ENCODE measurements around the gene RPL10. TPM values are rescaled to one million over a fixed set of nuclear protein-coding genes. Genes with fewer than 3 reads are reported as not detected.

The RPL10 gene
- 1,000 to 10,000 TPM; 4,389 to 5,989 (median 4,777) TPM for polyA plus RNA-seq (ENCODE audit: insufficient read depth in 1 of 5, insufficient read length in 5 of 5, low replicate concordance in 1 of 5)
- long read RNA-seq, donor 1, transcript RPL10-207 (7 exons, 657 nt) = minor isoform, 5 of 1,599 reads
- long read RNA-seq, donor 1, transcript RPL10-211 (5 exons, 802 nt) = minor isoform, 48 of 1,599 reads
- long read RNA-seq, donor 1, transcript RPL10-204 (7 exons, 2,318 nt) = minor isoform, 49 of 1,599 reads
- long read RNA-seq, donor 1, transcript RPL10-201 (6 exons, 2,278 nt) = major isoform, 785 of 1,599 reads
- long read RNA-seq, donor 1, partial matches to known transcripts = 694 of 1,599 reads
- long read RNA-seq, donor 1, other reads (novel, unspliced or antisense) = 8 of 1,599 reads
- long read RNA-seq, donor 2, transcript RPL10-207 (7 exons, 657 nt) = minor isoform, 23 of 1,876 reads
- long read RNA-seq, donor 2, transcript RPL10-211 (5 exons, 802 nt) = minor isoform, 20 of 1,876 reads
- long read RNA-seq, donor 2, transcript RPL10-204 (7 exons, 2,318 nt) = minor isoform, 16 of 1,876 reads
- long read RNA-seq, donor 2, transcript RPL10-201 (6 exons, 2,278 nt) = major isoform, 1,273 of 1,876 reads
- long read RNA-seq, donor 2, partial matches to known transcripts = 523 of 1,876 reads
- long read RNA-seq, donor 2, other reads (novel, unspliced or antisense) = 10 of 1,876 reads
- long read RNA-seq, donor 3, transcript RPL10-211 (5 exons, 802 nt) = minor isoform, 30 of 1,750 reads
- long read RNA-seq, donor 3, transcript RPL10-216 (5 exons, 1,369 nt) = minor isoform, 8 of 1,750 reads
- long read RNA-seq, donor 3, transcript RPL10-201 (6 exons, 2,278 nt) = major isoform, 960 of 1,750 reads
- long read RNA-seq, donor 3, transcript RPL10-204 (7 exons, 2,318 nt) = minor isoform, 23 of 1,750 reads
- long read RNA-seq, donor 3, partial matches to known transcripts = 712 of 1,750 reads
- long read RNA-seq, donor 3, other reads (novel, unspliced or antisense) = 7 of 1,750 reads
- long read RNA-seq, donor 4, transcript RPL10-201 (6 exons, 2,278 nt) = major isoform, 852 of 1,519 reads
- long read RNA-seq, donor 4, transcript RPL10-207 (7 exons, 657 nt) = minor isoform, 16 of 1,519 reads
- long read RNA-seq, donor 4, transcript RPL10-204 (7 exons, 2,318 nt) = minor isoform, 18 of 1,519 reads
- long read RNA-seq, donor 4, transcript RPL10-211 (5 exons, 802 nt) = minor isoform, 32 of 1,519 reads
- long read RNA-seq, donor 4, partial matches to known transcripts = 588 of 1,519 reads
- long read RNA-seq, donor 4, other reads (novel, unspliced or antisense) = 5 of 1,519 reads
- long read RNA-seq, donor 5, transcript RPL10-204 (7 exons, 2,318 nt) = minor isoform, 32 of 2,887 reads
- long read RNA-seq, donor 5, transcript RPL10-207 (7 exons, 657 nt) = minor isoform, 31 of 2,887 reads
- long read RNA-seq, donor 5, transcript RPL10-201 (6 exons, 2,278 nt) = major isoform, 1,761 of 2,887 reads
- long read RNA-seq, donor 5, transcript RPL10-211 (5 exons, 802 nt) = minor isoform, 59 of 2,887 reads
- long read RNA-seq, donor 5, partial matches to known transcripts = 928 of 2,887 reads
- long read RNA-seq, donor 5, other reads (novel, unspliced or antisense) = 54 of 2,887 reads
- long read RNA-seq, donor 6, transcript RPL10-201 (6 exons, 2,278 nt) = major isoform, 889 of 1,508 reads
- long read RNA-seq, donor 6, transcript RPL10-204 (7 exons, 2,318 nt) = minor isoform, 44 of 1,508 reads
- long read RNA-seq, donor 6, transcript RPL10-216 (5 exons, 1,369 nt) = minor isoform, 15 of 1,508 reads
- long read RNA-seq, donor 6, transcript RPL10-211 (5 exons, 802 nt) = minor isoform, 46 of 1,508 reads
- long read RNA-seq, donor 6, partial matches to known transcripts = 482 of 1,508 reads
- long read RNA-seq, donor 6, other reads (novel, unspliced or antisense) = 21 of 1,508 reads
- long read RNA-seq, donor 7, transcript RPL10-211 (5 exons, 802 nt) = minor isoform, 22 of 1,448 reads
- long read RNA-seq, donor 7, transcript RPL10-204 (7 exons, 2,318 nt) = minor isoform, 24 of 1,448 reads
- long read RNA-seq, donor 7, transcript RPL10-207 (7 exons, 657 nt) = minor isoform, 18 of 1,448 reads
- long read RNA-seq, donor 7, transcript RPL10-201 (6 exons, 2,278 nt) = major isoform, 936 of 1,448 reads
- long read RNA-seq, donor 7, partial matches to known transcripts = 430 of 1,448 reads
- long read RNA-seq, donor 7, other reads (novel, unspliced or antisense) = 8 of 1,448 reads
- long read RNA-seq, donor 8, transcript RPL10-207 (7 exons, 657 nt) = minor isoform, 7 of 901 reads
- long read RNA-seq, donor 8, transcript RPL10-201 (6 exons, 2,278 nt) = major isoform, 554 of 901 reads
- long read RNA-seq, donor 8, transcript RPL10-204 (7 exons, 2,318 nt) = minor isoform, 17 of 901 reads
- long read RNA-seq, donor 8, transcript RPL10-211 (5 exons, 802 nt) = minor isoform, 24 of 901 reads
- long read RNA-seq, donor 8, partial matches to known transcripts = 287 of 901 reads
- long read RNA-seq, donor 8, other reads (novel, unspliced or antisense) = 7 of 901 reads

DNA sequence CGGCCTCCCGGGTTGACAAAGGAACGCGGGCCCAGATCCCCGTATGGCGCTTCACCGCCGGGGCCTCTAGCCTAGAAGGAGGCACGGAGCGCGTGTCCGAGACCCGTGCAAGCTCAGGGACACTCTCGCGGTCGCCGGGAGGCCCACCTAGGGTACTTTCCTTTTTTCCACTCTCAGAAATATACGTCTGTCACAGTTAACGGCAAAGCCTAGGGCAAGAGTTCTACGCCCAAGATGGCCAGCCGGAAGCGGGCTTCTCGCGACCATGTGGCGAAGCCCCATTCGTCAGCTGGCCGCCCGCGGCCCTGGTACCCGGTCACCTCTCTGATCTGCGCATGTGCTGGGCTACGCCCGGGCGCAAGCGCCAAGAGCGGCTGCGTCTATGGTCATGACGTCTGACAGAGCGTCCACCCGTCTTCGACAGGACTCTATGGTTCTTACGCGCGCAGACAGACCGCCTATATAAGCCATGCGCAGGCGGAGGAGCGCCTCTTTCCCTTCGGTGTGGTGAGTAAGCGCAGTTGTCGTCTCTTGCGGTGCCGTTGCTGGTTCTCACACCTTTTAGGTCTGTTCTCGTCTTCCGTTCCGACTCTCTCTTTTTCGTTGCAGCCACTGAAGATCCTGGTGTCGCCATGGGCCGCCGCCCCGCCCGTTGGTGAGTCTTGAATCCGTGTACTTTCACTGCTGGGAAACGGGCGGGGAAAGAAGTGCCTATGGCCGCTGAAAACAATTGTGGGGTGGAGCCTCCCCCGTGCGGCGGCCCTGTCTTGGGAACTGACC, at the start of gene RPL10:
Gene RPL10 (plus strand): TSS at position 490 of the 780 bp plus-strand sequence. CDS start 143 bp downstream, at position 633.
- peak; percentile 94 to 95 for DNase-seq

DNA sequence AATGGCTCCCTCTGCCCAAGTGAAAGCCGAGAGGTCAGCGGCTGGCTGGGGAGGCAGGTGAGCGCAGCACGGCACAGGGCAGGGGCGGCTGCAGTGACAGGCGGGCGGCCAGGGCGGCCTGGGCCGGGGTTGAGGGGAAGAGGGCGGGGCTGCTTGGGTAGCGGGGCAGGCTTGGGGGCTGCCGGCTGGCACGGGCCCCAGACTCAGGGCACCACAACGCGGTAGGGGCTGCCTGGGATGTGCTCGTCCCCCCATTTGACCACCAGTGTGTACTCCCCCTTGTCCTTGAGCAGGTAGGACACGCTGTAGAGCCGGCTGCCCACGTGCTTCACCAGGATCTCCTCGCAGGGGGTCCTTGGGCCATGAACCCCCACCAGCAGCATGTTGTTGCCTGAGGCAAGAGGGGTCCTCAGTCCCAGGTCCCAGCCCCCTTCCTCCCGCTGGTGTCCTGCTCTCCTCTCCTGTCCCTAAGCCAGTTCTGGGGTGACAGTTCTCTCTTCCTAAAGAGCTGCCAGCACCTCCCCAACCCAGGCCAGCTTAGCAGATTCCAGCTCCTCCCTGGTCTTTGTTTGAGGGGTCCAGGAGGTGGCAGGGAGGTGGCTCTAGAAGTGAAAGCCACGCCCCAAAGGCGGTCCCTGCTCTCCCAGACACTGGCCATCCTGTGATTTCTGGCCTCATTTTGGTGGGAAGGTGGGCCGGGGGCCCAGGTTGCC, 49.4 kb upstream of the RPL10 start:
- DNase-seq = no peak

DNA sequence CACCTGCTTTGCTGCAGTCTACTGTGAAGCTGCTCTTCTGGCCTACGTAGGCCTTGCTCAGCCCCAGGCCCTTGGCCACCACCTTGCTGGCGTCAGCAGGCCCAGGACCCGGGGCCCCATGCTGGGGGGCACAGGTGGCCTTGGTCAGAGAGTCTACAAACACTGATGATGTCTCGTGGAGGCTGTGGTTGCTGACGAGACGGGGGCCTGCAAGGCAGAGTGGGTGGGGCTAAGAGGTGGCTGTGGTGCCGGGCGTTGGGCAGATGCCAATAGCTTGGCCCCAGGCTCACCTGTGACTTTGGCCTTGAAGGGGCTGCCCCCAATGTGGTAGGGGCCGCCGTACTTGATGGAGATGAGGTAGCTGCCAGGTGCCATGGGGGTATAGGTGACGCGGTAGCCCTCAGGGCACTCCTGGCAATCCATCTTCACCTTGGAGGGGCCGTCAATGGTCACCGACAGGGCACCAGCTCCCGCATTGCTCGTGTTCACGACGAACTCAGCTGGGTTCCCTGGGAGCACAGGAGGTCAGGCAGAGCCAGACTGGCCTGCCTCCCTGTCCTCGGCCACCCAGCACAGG, 48.7 kb upstream of the RPL10 start:
- DNase-seq = no peak

DNA sequence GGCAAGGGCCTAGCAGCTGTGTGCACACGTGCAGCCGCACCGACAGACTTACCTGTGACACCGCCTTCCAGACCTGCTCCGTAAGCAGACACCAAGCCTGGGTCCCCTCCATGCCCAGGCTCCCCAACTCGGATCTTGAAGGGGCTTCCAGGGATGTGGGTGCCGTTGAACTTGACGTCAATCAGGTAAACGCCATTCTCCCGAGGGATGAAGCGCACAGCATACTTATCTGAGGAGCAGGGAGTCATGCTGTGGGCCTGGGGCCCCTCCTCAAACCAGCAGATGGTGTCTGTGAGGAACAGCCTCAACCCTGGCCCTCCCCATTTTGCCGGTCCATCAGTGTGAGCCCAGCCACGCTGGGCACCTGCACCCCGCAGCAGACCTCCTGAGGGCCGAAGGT, 48.2 kb upstream of the RPL10 start:
- DNase-seq = no peak

DNA sequence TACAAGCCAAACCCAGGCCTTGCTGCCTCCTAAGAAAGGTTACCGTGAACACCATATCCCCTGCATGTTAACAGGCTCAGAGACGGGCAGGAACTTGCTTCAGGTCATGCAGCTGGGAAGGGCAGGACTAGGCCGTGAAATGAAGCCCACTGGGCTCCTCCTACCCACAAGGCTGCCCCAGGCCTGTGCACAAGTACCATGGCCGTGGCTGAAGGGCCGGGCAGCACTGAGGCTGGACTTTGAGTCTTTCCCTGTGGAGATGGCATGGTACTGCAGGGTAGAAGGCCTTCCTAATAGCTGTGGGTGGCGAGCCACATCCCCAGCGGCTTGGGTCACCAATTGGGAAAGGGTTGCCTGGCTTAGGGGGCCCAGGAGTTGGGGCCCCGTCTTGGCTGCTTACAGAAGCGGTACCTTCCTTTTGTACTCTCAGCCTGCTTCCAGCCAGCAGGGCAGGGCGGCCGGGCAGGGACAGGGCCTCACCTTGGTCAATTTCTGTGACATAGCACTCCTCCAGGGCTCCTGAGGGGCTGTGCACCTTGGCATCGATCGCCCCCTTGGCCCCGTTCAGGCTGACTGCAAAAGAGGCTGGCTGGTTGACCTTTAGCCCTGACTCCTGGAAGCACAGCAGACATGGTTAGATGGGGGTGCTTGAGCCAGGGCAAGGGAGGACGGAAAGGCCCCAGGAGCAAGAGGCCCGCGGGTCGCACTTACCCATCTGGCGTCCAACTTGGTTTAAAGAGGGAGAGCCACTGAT, 47.6 kb upstream of the RPL10 start:
- no peak for DNase-seq

DNA sequence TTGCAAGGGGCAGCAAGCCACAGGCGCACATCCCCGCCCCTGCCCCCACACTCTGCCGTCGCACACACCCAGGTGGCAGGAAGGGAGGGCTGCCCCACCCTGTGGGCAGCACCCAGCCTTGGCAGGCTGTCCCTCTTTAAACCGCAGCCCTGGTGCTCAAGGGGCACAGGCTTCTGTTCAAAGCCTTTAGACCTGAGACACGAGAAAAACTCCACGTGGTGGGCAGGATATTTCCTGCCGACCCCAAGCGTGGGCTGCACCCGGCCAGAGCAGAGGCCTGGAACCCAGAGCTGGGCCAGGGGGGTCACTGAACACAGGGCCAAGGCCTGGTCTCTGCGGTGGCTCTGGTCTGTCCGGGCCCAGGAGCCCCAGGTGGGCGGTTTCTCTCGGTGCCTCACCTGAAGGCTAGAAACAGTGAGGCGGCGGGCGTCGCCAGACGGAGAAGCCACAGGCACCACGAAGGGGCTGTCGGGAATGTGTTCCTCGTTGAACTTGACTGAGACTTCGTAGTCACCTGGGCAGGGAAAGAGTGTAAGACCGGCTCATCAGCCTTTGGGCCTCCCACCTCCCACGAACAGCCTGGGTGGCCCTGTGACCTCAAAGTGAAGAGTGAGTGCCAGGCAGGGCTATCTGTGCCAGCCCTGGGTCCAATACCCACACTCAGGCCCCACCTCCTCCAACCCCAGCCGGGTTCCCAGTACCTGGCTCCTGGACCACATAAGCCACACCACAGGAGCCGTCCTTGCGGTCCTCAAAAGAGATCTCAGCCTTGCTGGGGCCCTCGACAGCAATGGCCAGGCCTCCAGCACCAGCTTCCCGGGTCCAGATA, 46.8 kb upstream of the RPL10 start:
- DNase-seq = no peak

DNA sequence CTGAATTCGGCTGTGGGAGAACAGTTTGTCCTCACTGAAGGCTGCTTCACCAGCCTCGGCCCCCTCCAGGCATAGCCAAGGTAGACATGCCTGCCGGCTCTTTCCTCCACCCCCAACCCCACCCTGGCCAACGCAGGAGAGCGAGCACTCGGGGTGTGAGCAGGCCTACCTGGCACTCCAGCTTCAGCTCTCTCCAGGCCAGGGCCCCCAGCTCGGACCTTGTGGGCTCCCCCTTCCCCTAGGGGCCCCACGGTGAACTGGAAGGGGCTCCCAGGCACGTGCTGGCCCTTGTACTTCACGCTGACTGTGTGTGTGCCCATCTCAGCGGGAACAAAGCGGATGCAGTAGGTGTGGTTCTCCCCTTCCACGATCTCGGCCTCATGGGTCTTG, 46.2 kb upstream of the RPL10 start:
- no peak for DNase-seq

DNA sequence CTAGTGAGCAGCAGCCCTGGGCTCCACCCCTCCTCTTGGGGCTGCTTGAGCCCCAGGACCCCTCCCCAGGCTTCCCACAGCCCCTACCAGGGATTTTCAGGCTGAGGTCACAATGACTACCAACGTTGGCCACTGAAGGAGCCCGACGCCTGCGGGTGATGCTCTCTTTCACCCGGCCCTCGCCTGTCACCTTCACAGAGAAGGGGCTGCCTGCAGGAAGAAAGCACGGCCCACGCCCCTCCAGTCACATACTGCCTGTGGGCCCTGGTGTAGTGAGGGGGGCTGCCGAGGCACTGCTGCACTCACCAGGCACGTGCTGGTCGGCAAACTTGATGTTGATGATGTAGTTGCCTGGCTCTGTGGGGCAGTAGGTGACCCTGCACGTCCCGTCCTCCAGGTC, 45.7 kb upstream of the RPL10 start:
- no peak for DNase-seq

DNA sequence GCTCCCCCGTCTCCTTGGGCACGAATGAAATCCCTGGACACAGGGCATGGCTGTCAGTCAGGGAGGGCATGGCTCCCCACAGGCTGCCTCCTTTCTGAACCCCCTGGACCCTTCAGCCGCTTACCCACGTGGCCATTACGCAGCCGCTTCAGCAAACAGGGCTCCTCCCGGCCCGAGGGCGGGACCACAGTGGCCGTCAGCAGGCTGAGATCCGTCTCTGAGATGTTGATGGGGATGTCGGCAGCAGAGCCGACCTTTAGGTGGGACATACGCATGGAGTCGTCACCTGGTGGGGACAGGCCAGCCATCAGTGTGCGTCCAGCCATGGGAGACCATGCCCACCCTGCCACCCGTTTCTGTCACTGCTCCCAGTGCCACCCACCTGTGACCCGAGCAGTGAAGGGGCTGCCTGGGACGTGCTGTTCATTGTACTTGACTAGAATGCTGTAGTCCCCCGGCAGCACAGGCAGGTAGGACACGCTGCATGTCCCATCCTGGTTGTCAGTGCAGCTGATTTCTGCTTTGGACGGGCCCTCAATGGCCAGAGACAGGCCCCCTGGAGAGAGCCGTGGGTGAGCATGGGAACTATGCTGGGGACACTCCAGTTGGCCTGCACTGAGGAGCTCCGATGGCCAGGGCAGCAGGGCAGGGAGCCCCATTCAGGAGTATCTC, 44.9 kb upstream of the RPL10 start:
- no peak for DNase-seq

DNA sequence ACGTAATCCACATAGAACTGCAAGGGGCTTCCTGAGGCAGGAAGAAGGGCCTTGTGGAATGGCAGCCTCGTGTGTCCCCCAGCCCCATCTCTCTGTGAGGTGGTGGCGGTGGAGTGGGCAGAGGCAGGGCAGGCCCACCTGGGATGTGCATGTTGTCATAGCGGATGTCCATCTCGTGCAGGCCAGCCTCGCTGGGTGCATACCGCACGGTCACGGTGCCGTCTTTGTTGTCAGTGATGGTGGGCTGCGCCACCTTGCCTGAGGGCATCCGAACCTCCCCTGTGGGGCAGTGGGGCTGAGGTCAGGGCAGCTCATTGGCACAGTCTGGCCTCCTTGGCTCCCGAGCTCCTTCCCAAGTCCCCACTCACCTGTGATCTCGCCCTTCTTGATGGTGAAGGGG, 44.2 kb upstream of the RPL10 start:
- no peak for DNase-seq

DNA sequence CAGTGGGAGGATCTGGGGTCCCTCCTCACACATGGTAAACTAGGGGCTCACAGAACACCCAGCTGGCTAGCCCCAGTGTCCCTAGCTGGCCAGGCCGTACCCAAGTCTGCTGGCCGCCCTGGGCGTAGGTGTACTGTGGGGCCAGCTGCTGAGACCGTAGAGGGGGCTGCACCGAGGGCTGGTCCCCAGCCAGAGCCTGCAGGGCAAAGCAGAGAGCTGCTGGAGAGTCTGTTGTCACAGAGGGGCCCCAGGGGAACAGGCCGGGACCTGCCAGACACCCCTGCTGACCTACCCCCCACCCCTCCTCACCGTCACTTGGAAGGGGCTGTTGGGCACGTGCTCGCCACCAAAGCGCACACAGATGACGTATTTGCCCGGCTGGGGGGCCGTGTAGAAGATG, 43.7 kb upstream of the RPL10 start:
- DNase-seq = no peak

DNA sequence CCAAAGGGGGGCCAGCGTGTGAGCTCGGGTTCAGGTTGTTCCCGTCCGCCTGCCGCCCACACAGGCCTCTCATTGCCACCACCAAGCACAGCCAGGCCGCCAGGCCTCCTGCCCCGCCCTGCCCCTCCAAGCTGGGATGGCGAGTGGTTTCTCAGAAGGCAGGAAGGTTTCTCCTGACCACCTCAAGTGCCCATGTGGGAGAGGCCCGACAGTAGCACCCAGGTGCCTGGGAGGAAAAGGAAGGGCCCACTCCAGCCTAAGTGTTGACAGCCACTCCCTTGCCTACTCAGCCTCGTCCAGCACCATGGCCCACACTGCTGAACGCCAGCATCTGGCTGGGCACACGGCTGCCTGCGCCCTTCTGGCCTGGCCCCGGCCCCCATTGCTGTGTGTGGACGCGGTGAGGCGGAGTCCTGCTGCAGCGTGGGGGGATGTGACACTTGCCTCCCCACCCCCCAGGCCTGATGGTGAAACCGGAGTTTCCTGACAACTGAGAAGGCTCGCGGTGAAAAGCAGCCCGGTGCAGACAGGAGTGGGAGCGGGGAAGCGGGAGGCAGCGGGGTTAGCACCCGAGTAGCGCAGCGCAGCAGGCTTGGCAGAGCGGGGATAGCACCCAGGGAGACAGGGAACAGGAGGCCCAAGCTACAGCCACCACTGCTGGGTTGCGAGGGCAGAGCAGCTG, 42.9 kb upstream of the RPL10 start:
- no peak for DNase-seq

DNA sequence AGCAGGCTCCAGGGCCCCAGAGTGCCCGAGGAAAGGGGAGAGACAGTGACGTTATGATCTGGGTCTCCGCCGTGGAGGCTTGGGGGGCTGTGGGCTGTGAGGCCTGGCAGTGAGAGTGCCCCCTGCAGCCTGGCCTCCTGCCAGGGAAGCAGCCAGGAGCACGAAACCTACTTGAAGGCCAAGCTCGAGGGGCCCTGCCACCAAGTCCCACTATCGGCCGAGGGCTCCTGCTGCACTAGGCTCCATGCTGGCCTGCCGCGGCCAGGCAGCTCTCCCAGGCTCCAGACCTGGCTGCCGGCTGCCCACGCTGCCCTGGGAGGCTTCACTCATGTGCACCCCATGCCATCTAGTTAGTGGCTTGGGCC, 42.4 kb upstream of the RPL10 start:
- DNase-seq = no peak

DNA sequence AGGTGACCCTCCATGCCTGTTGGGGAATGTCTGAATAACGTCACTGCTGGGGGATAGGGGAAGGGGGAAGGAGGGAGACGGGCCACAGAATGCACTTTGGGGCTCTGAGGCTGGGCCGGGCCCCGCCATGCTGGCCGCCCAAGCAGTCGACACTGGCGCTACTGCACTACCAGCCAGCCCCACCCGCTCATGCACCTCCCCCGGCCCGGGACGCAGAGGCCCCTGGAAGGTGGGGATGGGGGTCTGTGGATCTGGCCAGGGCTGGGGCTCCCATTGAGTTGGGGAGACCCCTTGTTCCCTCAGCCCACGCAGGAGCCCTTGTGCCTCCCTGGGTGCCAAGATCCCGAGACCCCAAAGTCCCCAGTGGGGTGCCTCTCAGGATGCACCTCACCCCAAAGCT, 41.6 kb upstream of the RPL10 start:
- DNase-seq = no peak

DNA sequence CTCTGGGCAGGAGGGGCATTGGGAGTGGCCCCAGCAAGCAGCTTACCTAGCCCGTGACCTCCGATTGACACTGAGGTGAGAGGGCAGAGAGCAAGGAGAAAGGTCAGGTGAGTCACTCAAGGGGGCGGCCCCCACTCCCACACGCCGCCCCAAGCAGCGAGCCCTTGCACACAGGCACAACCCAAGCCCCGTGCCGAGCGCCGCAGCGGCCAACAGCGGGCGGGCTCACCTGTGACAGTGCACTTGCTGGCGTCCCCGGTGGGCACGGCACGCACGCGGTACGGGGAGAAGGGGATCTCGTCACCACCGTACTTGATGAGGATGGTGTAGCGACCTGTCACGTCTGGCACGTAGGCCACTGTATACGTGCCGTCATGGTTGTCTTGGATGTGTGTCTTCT, 41.0 kb upstream of the RPL10 start:
- DNase-seq = no peak
